Right lobe of liver (tissue), 6 donors: ENCODE data around the gene DAB2. TPM values are rescaled to one million over a fixed set of nuclear protein-coding genes. Genes with fewer than 3 reads are reported as not detected.

ENCODE experiments used
- ATAC-seq, 4 donors: fragments of 200-7000 bp; cut with Tn5 transposase; one replicate each; pipeline ENCODE4 v1.9.1; 2020; ENCODE audit warnings: mild to moderate bottlenecking in 4 of 4, moderate library complexity in 4 of 4
- DNase-seq, 3 donors: peaks; one replicate each; pipeline ENCODE4 v3.0.0-alpha.2; 2020
- H3K27ac ChIP-seq, 3 donors: fragments of 200-600 bp; one replicate each; pipeline ENCODE4 v1.8.0; 2022
- H3K27me3 ChIP-seq, 2 donors: fragments of 200-600 bp; one replicate each; pipeline ENCODE4 v1.8.0; 2022
- H3K36me3 ChIP-seq, 4 donors: fragments of 200-600 bp; sonication (generic) in 1 of 4; one replicate each; pipeline versions ENCODE4 v1.5.1 to v1.8.0; 2017 to 2022; ENCODE audit warnings: control low read depth in 1 of 4
- H3K4me1 ChIP-seq, 4 donors: fragments of 200-600 bp; sonication (generic) in 1 of 4; one replicate each; pipeline versions ENCODE4 v1.5.1 to v1.8.0; 2017 to 2022; ENCODE audit warnings: control low read depth in 1 of 4
- H3K4me3 ChIP-seq, 3 donors: fragments of 200-600 bp; one replicate each; pipeline ENCODE4 v1.8.0; 2022
- H3K9me3 ChIP-seq, 4 donors: fragments of 200-600 bp; sonication (generic) in 1 of 4; one replicate each; pipeline versions ENCODE4 v1.5.1 to v1.8.0; 2017 to 2022; ENCODE audit warnings: control low read depth in 1 of 4
- POLR2A ChIP-seq: fragments of 450-650 bp; IDR thresholded peaks from one replicate; pipeline ENCODE4 v1.6.1; 2017; ENCODE audit warnings: antibody characterized with exemption, mild to moderate bottlenecking
- WGBS: methylation state at CpG from one replicate; pipeline ENCODE4 v1.1.6; 2018; ENCODE audit warnings: low coverage, low lambda C conversion rate; ENCODE audit not compliant: insufficient coverage; ENCODE audit errors: missing lambda C conversion rate; 5-methylcytosine and 5-hydroxymethylcytosine counted together
- intact Hi-C, 2 donors: fragments of 100-400 bp; cut with DNase I; formaldehyde crosslinking; loops; one replicate each; pipeline versions ENCODE4 v1.11.2 to v1.14.1; 2022
- total RNA-seq, 6 experiments: library from RNA; depleted of rRNA in 2 of 6; stranded (reverse); fragments of >200 nt in 2 of 6; fragmentation: NEBNext Ultra II Directional in 3 of 6; extraction: Animal tissue kit (Norgen Biotek cat#: 25700) in 3 of 6; gene quantifications; one replicate each; pipeline versions ENCODE4 v1.1.0 to v1.2.4, GENCODE V29; 2016 to 2023
- TF ChIP-seq, protein P1 (sequence below), 4 donors: fragments of 200-600 bp in 3 of 4; fragments of 450-650 bp in 1 of 4; IDR thresholded peaks; one replicate each; pipeline versions ENCODE4 v1.5.1 to v1.8.0; 2016 to 2022; ENCODE audit warnings: antibody characterized with exemption in 4 of 4, mild to moderate bottlenecking in 2 of 4
- donor health status: DM: no; HTN: yes; CAD: no.
- donor health status: DM: no; HTN: no; CAD: no.
- donor health status: DM: no; HTN: no; CAD: no.
- donor health status: DM: no; HTN: yes; CAD: no.
- donor health status: DM: no; HTN: yes; CAD: no.

The DAB2 gene
- total RNA-seq, 6 experiments from 2014 or later, result 7.3 to 32.8 (median 14.0) TPM

DNA sequence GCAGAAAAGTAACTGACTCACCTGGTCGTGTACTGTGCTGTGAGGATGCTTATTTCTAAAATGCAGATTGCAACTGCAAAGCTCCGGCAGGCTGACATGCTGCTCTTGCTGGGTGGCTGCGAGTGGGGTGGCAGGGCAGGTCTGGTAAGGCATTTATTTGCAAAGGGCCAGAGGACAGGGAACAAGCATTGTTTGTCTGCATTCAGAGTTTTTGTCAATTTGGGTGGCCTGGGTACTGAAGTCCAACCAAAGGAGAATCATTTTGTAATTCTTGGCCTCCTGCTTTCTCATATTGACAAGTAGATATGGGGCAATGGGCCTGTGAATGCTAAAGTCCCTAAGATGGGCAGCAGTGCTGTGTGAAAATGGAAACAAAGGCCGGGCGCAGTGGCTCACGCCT, 60.4 kb downstream of the DAB2 start, which contains the start of gene C9:
Gene C9, minus strand, starts transcription at position 129 of the 400 bp plus-strand sequence. Its CDS starts 31 bp downstream, at position 98.
- 32% methylated on average over 5 of the region's 6 CpGs for WGBS
- Histone ChIP-seq H3K4me1 (peaks cover 0 to 30% (median 5%) of the 10 kb centered on the region in 4 donors), H3K4me3 (peak within 1 kb of the TSS; percentile 41 to 74 (median 58)), H3K36me3 (peaks cover 0 to 7% (median 0%) of the 10 kb centered on the region in 4 donors), H3K9me3 (no peaks in the 10 kb centered on the region), H3K27me3 (no peaks in the 10 kb centered on the region), H3K27ac (peak within 1 kb of the TSS; percentile 71 to 92 (median 79))
- peak; percentile 49 to 86 (median 80) for ATAC-seq
- DNase-seq, result peak; percentile 46 to 82 (median 72)
- intact Hi-C loops, result no loop called here
- TF ChIP-seq, protein P1, sequence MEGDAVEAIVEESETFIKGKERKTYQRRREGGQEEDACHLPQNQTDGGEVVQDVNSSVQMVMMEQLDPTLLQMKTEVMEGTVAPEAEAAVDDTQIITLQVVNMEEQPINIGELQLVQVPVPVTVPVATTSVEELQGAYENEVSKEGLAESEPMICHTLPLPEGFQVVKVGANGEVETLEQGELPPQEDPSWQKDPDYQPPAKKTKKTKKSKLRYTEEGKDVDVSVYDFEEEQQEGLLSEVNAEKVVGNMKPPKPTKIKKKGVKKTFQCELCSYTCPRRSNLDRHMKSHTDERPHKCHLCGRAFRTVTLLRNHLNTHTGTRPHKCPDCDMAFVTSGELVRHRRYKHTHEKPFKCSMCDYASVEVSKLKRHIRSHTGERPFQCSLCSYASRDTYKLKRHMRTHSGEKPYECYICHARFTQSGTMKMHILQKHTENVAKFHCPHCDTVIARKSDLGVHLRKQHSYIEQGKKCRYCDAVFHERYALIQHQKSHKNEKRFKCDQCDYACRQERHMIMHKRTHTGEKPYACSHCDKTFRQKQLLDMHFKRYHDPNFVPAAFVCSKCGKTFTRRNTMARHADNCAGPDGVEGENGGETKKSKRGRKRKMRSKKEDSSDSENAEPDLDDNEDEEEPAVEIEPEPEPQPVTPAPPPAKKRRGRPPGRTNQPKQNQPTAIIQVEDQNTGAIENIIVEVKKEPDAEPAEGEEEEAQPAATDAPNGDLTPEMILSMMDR (IDR thresholded peaks at IDR 0.05), result no peak
- peak; percentile 85 for TF ChIP-seq POLR2A

DNA sequence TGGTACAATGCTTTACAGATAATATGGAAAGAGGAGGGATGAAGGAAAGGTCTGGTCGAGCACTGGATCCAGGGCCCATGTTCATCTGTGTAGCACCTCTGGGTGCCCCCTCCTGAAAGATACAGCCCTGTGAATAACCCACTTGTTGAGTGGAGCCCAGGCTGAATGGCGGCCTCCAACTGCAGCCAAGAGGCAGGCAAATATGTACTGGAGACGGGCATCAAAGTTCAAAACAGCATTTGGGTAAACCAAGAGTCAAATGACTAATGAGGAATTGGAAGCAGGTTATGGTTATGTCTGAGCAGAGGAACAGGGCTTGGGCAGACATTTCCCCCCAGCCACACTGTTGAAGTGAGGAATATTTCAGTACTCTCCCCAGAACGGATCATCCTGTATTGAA, 61.6 kb downstream of the DAB2 start:
- Histone ChIP-seq H3K4me1 (peaks cover 0 to 23% (median 6%) of the 10 kb centered on the region in 4 donors), H3K27ac (peak overlapping the region; percentile 71 to 92 (median 79)), H3K4me3 (peak overlapping the region; percentile 41 to 74 (median 58)), H3K27me3 (no peaks in the 10 kb centered on the region), H3K36me3 (peaks cover 0 to 7% (median 2%) of the 10 kb centered on the region in 4 donors), H3K9me3 (no peaks in the 10 kb centered on the region)
- WGBS, result 32% methylated on average over 2 of the region's 4 CpGs
- ATAC-seq (peak; percentile 32 to 60 (median 55)), DNase-seq (peak in 2 of 3 donors; percentile 62)
- intact Hi-C loops, result no loop called here
- TF ChIP-seq, protein P1 (IDR thresholded peaks at IDR 0.05), result no peak
- peak; percentile 33 for TF ChIP-seq POLR2A

DNA sequence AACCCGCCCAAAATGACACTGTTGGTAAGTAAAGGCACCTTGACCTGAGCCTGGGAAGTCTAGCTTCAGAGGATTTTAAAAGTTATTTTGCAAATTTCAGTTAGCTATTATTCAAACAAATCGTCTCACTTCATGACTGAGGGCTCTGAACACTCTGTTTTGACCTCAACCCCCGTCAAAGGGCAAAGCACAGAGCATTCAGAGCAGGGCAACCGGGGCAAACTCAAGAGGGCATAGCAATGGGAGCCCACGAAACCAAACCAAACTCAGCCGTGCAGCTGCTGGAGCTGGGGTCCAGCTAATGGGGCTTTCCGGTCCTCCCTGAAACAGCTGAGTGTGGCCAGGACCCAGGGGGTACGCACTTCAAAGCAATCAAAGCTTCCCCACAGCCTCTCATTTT, 62.1 kb downstream of the DAB2 start:
- Histone ChIP-seq H3K9me3 (no peaks in the 10 kb centered on the region), H3K4me1 (peaks cover 0 to 24% (median 9%) of the 10 kb centered on the region in 4 donors), H3K27ac (peak overlapping the region; percentile 71 to 92 (median 79)), H3K4me3 (peak overlapping the region; percentile 41 to 74 (median 58)), H3K36me3 (peaks cover 0 to 7% (median 2%) of the 10 kb centered on the region in 4 donors), H3K27me3 (no peaks in the 10 kb centered on the region)
- TF ChIP-seq POLR2A, result no peak
- TF ChIP-seq, protein P1 (IDR thresholded peaks at IDR 0.05), result no peak
- 31% methylated on average over 7 of the region's 8 CpGs for WGBS
- ATAC-seq (peak; percentile 33 to 69 (median 65)), DNase-seq (peak in 2 of 3 donors; percentile 67 to 76)
- intact Hi-C loops, result no loop called here

DNA sequence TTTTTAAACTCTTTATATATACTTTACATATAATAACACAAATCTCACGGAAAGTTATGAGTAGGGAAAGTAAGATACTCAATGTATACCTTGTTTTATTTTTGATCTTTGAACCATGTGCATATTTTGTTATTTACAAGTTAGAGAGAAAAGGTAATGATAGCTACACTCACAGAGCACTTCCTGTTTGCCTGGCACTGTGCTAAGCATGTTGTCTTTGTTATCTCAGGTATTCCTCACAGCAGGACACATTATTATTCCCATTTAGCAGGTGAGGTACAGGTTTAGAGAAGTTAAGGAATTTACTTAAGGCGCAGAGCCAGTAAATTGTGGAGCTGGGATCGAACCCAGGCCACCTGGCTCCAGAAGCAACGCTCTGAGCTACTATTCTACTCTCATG, 63.5 kb downstream of the DAB2 start:
- peak in 1 of 4 donors; percentile 21 for ATAC-seq
- peak overlapping the region; percentile 41 to 74 (median 58) for H3K4me3 ChIP-seq

More for the DNA sequence above, 63.5 kb downstream of the DAB2 start:
- TF ChIP-seq, protein P1 (IDR thresholded peaks at IDR 0.05), result no peak
- no peak for TF ChIP-seq POLR2A
- Histone ChIP-seq H3K27ac (peak overlapping the region in 2 of 3 donors; percentile 79 to 92), H3K36me3 (peaks cover 0 to 7% (median 2%) of the 10 kb centered on the region in 4 donors), H3K9me3 (no peaks in the 10 kb centered on the region), H3K27me3 (no peaks in the 10 kb centered on the region), H3K4me1 (peaks cover 0 to 37% (median 10%) of the 10 kb centered on the region in 4 donors)
- intact Hi-C loops, result no loop called here
- WGBS, result 35% methylated on average over 4 of the region's 4 CpGs
- DNase-seq, result no peak
